Dedifferentiated amniotic fluid mesenchymal stem cell (primary cell): ENCODE measurements around the gene CSF1R.

ENCODE experiments used
- DNase-seq: peaks from one replicate; pipeline ENCODE4 v3.0.0-alpha.2; 2016; ENCODE audit errors: extremely low spot score

CSF1R gene

DNA sequence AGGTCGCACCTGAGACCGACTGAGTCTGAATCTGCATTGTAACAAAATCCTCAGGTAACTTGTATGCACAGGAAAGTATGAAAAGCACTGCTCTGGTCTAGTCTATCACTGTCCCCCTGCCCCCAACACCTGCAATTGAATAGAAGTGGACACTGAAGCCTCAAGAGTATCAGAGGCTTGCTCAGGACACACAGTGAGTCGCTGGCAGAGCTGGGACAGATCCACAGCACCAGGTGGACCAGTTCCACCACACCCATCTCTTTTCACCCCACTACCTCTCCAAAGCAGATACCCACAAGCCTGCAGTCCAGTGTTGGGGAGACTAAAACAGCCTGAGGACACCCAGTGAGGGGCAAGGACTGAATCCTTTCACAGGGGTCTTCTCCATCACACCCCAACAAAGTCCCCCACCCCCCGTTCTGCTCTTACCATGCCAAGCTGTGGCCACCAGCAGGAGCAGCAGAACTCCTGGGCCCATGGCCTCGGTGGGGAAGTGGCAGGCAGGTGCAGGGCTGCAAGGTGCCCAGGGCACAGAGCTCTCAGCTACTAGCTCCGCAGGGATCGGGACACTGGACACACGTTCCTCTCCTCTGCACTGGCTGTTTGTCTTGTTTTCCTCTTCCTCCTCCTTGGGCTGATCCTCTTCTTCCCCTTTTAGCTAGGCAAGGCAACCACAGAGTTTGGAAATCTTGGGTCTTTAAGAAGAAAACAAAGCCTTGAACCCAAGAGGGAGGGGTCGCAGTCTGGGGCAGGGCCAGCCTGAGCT is at the start of gene CSF1R:
Gene CSF1R (minus strand): TSS at position 605 of the 766 bp plus-strand sequence. CDS start 127 bp downstream, at position 478.
- no peak for DNase-seq

- DNase-seq = no peak
These were observed 49.4 kb upstream of the CSF1R start for GRCh38 chr5:150135557-150136304.

GRCh38 chr5:150134198-150134588 is 47.8 kb upstream of the CSF1R start:
- DNase-seq = no peak

- no peak for DNase-seq
These were observed 47.3 kb upstream of the CSF1R start for GRCh38 chr5:150133581-150134197.

DNA sequence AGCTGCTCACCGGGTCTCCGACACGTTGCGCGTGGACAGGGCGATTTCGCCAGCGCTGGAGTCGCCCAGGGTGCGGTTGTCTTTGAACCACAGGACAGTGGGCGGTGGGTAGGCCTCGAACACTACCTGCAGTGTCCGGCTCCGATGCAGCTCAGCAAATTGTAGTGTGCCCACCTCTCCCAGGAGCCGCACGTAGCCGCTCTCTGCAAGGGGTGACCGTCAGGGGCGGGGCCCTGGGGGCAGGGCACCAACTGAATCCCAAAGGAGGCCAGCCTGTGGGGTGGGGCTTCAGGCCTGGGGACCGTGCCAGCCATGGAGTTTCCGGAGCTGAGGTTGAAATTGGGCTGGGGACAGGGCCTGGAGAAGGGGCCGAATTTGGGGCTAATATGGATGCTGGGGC is 46.4 kb upstream of the CSF1R start:
- DNase-seq = no peak

DNA sequence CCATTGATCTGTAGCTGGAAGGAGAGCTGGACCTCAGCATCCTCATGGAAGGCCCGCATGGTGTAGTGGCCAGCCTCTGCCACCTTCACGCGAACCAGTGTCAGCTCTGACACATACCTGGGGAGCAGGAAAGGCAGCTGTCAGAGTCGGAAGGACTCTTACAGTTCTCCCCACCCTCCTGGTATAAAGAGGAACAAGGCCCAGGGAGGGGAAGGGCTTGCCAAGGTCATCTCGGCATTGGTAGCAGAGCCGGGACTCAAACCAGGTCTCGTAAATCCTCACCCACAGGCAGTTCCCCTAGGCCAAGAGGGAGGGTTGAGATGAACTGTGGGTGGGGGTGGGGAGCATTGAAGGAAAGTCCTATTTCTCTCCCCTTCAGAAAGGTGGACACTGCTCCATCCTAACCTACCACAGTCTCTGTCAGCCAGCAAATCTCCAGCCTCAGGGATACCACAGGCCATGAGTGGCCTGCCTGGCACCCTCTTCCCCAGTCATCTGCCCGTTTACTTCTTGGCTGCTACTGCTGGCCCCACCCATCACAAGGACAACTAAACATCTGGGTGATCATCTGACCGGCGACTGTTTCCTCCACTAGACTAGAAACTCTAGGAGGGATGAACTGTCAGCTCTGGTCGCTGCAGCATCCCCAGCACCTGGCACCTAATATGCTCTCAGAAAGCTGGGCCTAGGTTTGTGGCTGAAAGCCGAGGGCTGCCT is 45.8 kb upstream of the CSF1R start:
- no peak for DNase-seq

- DNase-seq = no peak
These were observed 45.1 kb upstream of the CSF1R start for GRCh38 chr5:150131461-150131860.

GRCh38 chr5:150130493-150130922 is 44.2 kb upstream of the CSF1R start:
- DNase-seq = no peak

DNA sequence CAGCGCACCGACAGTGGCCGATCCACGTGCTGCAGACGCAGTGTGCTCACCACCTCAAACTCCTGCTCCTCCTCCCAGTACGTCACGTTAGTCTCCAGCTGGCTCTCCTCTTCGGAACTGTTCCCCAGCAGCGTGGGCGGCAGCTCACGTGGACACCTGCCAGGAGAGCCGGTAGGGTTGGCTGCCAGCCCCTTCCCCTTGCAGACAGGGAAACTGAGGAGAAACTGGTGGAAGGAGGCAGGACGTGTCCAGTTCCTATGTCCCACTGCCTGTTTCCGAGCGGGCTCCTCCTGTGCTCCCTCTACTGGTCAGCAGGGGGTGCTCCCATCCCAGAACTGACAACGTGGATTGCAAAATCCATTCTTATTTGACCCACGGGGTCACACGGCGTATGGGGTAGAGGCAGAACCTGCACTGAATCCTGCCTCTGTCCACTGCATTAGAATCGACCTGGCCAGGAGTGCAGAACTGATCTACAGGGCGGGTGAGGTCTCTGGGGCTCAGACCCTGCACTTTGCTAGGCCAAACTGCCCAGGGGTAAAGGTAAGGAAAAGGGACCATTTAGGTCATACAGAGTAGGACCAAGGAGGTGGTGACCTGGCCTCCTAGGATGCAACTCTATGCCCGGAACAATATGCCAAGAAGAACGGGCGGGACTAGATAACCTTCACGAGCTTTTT is 43.6 kb upstream of the CSF1R start:
- no peak for DNase-seq

GRCh38 chr5:150129454-150129812 is 43.1 kb upstream of the CSF1R start:
- no peak for DNase-seq

- DNase-seq = no peak
These were observed 40.5 kb upstream of the CSF1R start for GRCh38 chr5:150126921-150127265.

GRCh38 chr5:150126199-150126920 is 40.0 kb upstream of the CSF1R start:
- no peak for DNase-seq

DNA sequence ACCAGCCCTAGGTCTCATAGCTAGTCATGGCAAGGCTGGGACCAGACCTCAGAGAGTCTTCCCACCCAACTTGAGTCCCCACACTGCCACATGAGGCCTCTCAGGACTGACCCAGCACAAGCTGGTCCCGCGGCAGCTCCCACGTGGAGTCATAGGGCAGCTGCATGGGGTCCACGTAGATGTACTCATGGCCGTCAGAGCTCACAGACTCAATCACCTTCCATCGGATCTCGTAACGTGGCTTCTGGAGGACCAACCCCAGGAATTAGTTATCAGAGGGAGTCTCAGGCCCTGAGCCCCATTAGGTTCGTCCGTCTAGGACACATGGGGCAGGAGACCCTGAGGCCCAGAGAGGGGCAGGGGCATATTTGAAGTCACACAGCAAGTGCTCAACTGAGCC is 39.0 kb upstream of the CSF1R start:
- no peak for DNase-seq

DNA sequence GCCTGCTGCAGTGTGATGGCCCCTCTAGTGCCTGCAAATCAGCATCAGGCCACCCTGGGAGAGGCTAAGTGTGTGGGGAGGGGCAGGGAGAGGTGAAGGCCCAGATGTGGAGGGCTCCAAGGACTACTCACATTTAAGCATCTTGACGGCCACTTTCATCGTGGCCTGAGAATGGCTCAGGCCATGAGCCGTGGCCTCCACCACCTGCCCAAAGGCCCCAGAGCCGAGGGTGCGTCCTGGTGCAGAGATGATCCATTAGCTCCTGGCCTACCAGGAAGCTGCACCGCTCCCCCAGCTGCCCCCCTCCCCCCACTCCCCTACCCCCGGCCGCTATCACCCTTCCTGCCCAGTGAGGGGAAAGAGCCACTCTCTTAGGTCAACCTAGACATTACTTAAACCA is 38.2 kb upstream of the CSF1R start:
- DNase-seq = no peak

GRCh38 chr5:150124111-150124557 is 37.8 kb upstream of the CSF1R start:
- no peak for DNase-seq

- no peak for DNase-seq
These were observed 37.2 kb upstream of the CSF1R start for GRCh38 chr5:150123542-150123941.

GRCh38 chr5:150122536-150123481 is 36.5 kb upstream of the CSF1R start:
- no peak for DNase-seq

GRCh38 chr5:150122158-150122510 is 35.8 kb upstream of the CSF1R start:
- DNase-seq = no peak

DNA sequence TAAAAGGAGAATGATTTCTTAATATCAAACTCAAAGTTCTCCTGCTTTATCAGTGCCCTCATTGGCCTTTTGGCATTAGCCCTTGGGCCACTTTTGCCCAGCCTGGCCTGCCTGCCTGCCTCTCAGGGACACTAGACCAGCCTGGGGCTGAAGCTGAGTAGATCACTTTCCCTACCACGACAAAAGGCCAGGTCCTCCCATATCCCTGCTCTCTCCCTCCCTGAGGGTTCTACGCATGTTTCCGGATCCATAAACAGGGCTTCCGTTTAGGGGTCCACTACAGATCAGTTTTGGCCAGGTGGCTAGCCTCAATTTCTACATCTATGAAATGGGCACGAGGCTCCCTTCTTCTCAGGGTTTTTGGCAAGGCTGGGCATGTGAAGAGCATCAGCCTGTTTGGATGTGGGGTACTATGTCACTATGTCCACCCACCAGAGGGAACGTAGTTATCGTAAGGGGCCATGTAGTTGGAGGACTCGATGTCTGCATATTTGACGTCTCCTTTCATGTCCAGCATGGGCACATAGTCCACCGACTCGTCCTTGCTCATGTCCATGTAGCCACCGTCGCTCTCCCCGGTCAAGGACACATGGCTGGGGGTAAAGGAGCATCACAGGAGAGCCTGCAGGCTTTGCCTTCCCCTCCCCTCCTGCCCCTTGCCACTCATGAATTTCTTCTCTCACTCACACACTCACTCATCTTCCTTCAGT is 35.2 kb upstream of the CSF1R start:
- DNase-seq = no peak
